Thymus (tissue), 11 donors: Measurements from ENCODE around the gene GNG7. TPM values are rescaled to one million over a fixed set of nuclear protein-coding genes. Genes with fewer than 3 reads are reported as not detected.
A peak's percentile ranks its signal among the peaks of the same experiment; 100 is the strongest.
"Not testable (repeated sequence)": the region's sequence is repeated elsewhere in the genome, so short reads cannot be mapped to it uniquely, and the experiment has no call there.

Experiments
- DNase-seq, 9 donors: peaks; one replicate each; pipeline ENCODE4 v3.0.0-alpha.2; 2013; ENCODE audit warnings: low spot score in 9 of 9, low read depth in 6 of 9, missing footprints in 1 of 9
- H3K27ac ChIP-seq, 2 donors: one replicate each; pipeline ENCODE4 v1.5.1; 2013; ENCODE audit warnings: control low read depth in 1 of 2, low read depth in 1 of 2, low read length in 1 of 2, mild to moderate bottlenecking in 1 of 2, moderate library complexity in 1 of 2
- H3K27me3 ChIP-seq, 2 donors: one replicate each; pipeline ENCODE4 v1.5.1; 2013; ENCODE audit warnings: low read length in 1 of 2; ENCODE audit not compliant: control insufficient read depth in 2 of 2, insufficient read depth in 1 of 2
- H3K36me3 ChIP-seq, 2 donors: one replicate each; pipeline ENCODE4 v1.5.1; 2013; ENCODE audit warnings: low read length in 1 of 2, mild to moderate bottlenecking in 1 of 2, moderate library complexity in 1 of 2; ENCODE audit not compliant: control insufficient read depth in 2 of 2, insufficient read depth in 2 of 2
- H3K4me1 ChIP-seq, 2 donors: one replicate each; pipeline ENCODE4 v1.5.1; 2013; ENCODE audit warnings: low read length in 2 of 2; ENCODE audit not compliant: control insufficient read depth in 2 of 2, insufficient read depth in 2 of 2
- H3K4me3 ChIP-seq, 2 donors: one replicate each; pipeline ENCODE4 v1.5.1; 2013; ENCODE audit warnings: low read length in 2 of 2, control low read depth in 1 of 2, mild to moderate bottlenecking in 1 of 2
- H3K9me3 ChIP-seq, 2 donors: one replicate each; pipeline ENCODE4 v1.5.1; 2013; ENCODE audit warnings: low read length in 1 of 2, mild to moderate bottlenecking in 1 of 2; ENCODE audit not compliant: control insufficient read depth in 2 of 2, insufficient read depth in 1 of 2
- WGBS: extraction: QIAGEN DNeasy Blood & Tissue Kit; methylation state at CpG from one replicate; pipeline ENCODE4 v1.1.7; 2013; 5-methylcytosine and 5-hydroxymethylcytosine counted together
- polyA plus RNA-seq: library from polyadenylated mRNA; stranded (reverse); fragments of 200-250 nt; gene quantifications from one replicate; pipeline ENCODE4 v1.2.3, GENCODE V29; 2013
- total RNA-seq: library from RNA; stranded (reverse); fragments of 120-200 nt; gene quantifications from one replicate; pipeline ENCODE4 v1.2.4, GENCODE V29; 2013
- donor health status: healthy.

GNG7 gene
- total and polyA plus RNA-seq, 2 donors = 0.71 to 4.2 TPM

- peaks cover 0 to 3% of the 10 kb centered on the region in 2 donors for H3K36me3 ChIP-seq
- H3K9me3 ChIP-seq = peaks cover 2 to 22% of the 10 kb centered on the region in 2 donors
- 81% methylated on average over 34 of the region's 34 CpGs for WGBS
- H3K4me1 ChIP-seq = peaks cover 33 to 73% of the 10 kb centered on the region in 2 donors
- no peak for DNase-seq
- no peak overlapping the region for H3K4me3 ChIP-seq
- no peak overlapping the region for H3K27ac ChIP-seq
- H3K27me3 ChIP-seq = no peaks in the 10 kb centered on the region
Measured at GRCh38 chr19:2611483-2612464, 90.7 kb downstream of the GNG7 start.

- peaks cover 29 to 64% of the 10 kb centered on the region in 2 donors for H3K4me1 ChIP-seq
- peaks cover 0 to 3% of the 10 kb centered on the region in 2 donors for H3K36me3 ChIP-seq
- no peaks in the 10 kb centered on the region for H3K27me3 ChIP-seq
- peak overlapping the region; percentile 34 to 74 for H3K27ac ChIP-seq
- peak in 7 of 9 donors; percentile 66 to 91 (median 80) for DNase-seq
- peak overlapping the region; percentile 46 to 52 for H3K4me3 ChIP-seq
- 9% methylated on average over 46 of the region's 46 CpGs for WGBS
- peaks cover 2 to 18% of the 10 kb centered on the region in 2 donors for H3K9me3 ChIP-seq
Measured at GRCh38 chr19:2610637-2611482, 91.6 kb downstream of the GNG7 start.

GRCh38 chr19:2609389-2610116 lies 92.9 kb downstream of the GNG7 start:
- H3K4me3 ChIP-seq = no peak overlapping the region
- peaks cover 2 to 7% of the 10 kb centered on the region in 2 donors for H3K9me3 ChIP-seq
- no peaks in the 10 kb centered on the region for H3K36me3 ChIP-seq
- 60% methylated on average over 20 of the region's 20 CpGs for WGBS
- peaks cover 0 to 3% of the 10 kb centered on the region in 2 donors for H3K27me3 ChIP-seq
- DNase-seq = no peak
- peaks cover 26 to 52% of the 10 kb centered on the region in 2 donors for H3K4me1 ChIP-seq
- H3K27ac ChIP-seq = no peak overlapping the region

GRCh38 chr19:2609034-2609388 lies 93.5 kb downstream of the GNG7 start:
- H3K27me3 ChIP-seq, H3K27ac ChIP-seq, H3K4me3 ChIP-seq, DNase-seq, H3K36me3 ChIP-seq, H3K9me3 ChIP-seq: not testable (repeated sequence)
- WGBS = 98% methylated on average over 7 of the region's 7 CpGs
- peaks cover 22 to 46% of the 10 kb centered on the region in 2 donors for H3K4me1 ChIP-seq

- Histone ChIP-seq H3K9me3 (no peaks in the 10 kb centered on the region), H3K27me3 (peaks cover 0 to 7% of the 10 kb centered on the region in 2 donors), H3K36me3 (no peaks in the 10 kb centered on the region), H3K4me1 (peaks cover 20 to 42% of the 10 kb centered on the region in 2 donors), H3K4me3 (no peak overlapping the region), H3K27ac (no peak overlapping the region)
- no peak for DNase-seq
- WGBS = 93% methylated on average over 7 of the region's 7 CpGs
Measured at GRCh38 chr19:2608602-2608922, 93.9 kb downstream of the GNG7 start.

GRCh38 chr19:2607712-2608601 lies 94.5 kb downstream of the GNG7 start:
- no peak overlapping the region for H3K27ac ChIP-seq
- 72% methylated on average over 47 of the region's 47 CpGs for WGBS
- DNase-seq = peak in 1 of 9 donors; percentile 52
- H3K27me3 ChIP-seq = peaks cover 0 to 13% of the 10 kb centered on the region in 2 donors
- H3K9me3 ChIP-seq = no peaks in the 10 kb centered on the region
- H3K4me1 ChIP-seq = peaks cover 15 to 36% of the 10 kb centered on the region in 2 donors
- H3K4me3 ChIP-seq = no peak overlapping the region
- no peaks in the 10 kb centered on the region for H3K36me3 ChIP-seq

GRCh38 chr19:2606774-2607173 lies 95.7 kb downstream of the GNG7 start:
- not testable (repeated sequence) for H3K4me3 ChIP-seq, H3K27ac ChIP-seq, DNase-seq, H3K36me3 ChIP-seq, H3K9me3 ChIP-seq
- Histone ChIP-seq H3K27me3 (peaks cover 0 to 19% of the 10 kb centered on the region in 2 donors), H3K4me1 (peaks cover 13 to 26% of the 10 kb centered on the region in 2 donors)
- WGBS = 97% methylated on average over 9 of the region's 9 CpGs

- H3K4me3 ChIP-seq, DNase-seq, H3K36me3 ChIP-seq, H3K27ac ChIP-seq, H3K9me3 ChIP-seq: not testable (repeated sequence)
- Histone ChIP-seq H3K4me1 (peaks cover 10 to 18% of the 10 kb centered on the region in 2 donors), H3K27me3 (peaks cover 0 to 21% of the 10 kb centered on the region in 2 donors)
- 94% methylated on average over 9 of the region's 9 CpGs for WGBS
Measured at GRCh38 chr19:2605889-2606288, 96.6 kb downstream of the GNG7 start.
